Pericardium fibroblast (primary cell): Measurements from ENCODE around the gene COLEC12. TPM values are rescaled to one million over a fixed set of nuclear protein-coding genes. Genes with fewer than 3 reads are reported as not detected.

Experiments
- total RNA-seq: library from RNA; depleted of rRNA; stranded (reverse); fragments of >200 nt; gene quantifications from 2 replicates; pipeline ENCODE4 v1.2.3, GENCODE V29; 2015

COLEC12 gene
- total RNA-seq = 16.8 and 107 TPM in 2 replicates

GRCh38 chr18:500632-501405, at the start of gene COLEC12:
COLEC12 (minus strand) TSS chr18:500701; CDS start chr18:500514, 187 bp downstream.

GRCh38 chr18:267688-268552, 232.6 kb downstream of the COLEC12 start, which contains the start of gene THOC1:
THOC1 (minus strand) TSS chr18:268047; CDS start chr18:268019, 28 bp downstream.

Other genes starting within 250 kb of the COLEC12 start
- 15.2 and 22.4 TPM in 2 replicates for gene THOC1, start 232.7 kb downstream of the COLEC12 start, total RNA-seq
- gene CETN1, start 79.7 kb upstream of the COLEC12 start, total RNA-seq = not detected in 2 replicates
- not detected in 2 replicates for gene CLUL1, start 96.3 kb upstream of the COLEC12 start, total RNA-seq
- gene TYMS, start 157.0 kb upstream of the COLEC12 start, total RNA-seq = 3.2 and 6.6 TPM in 2 replicates
- gene ENOSF1, start 211.9 kb upstream of the COLEC12 start, total RNA-seq = 19.7 and 21.7 TPM in 2 replicates